Ectodermal cell (in vitro differentiated cells): ENCODE results near the gene XKR7.

Source experiments
- H3K27ac ChIP-seq: 2 replicates; pipeline ENCODE4 v1.7.0; 2013; ENCODE audit warnings: mild to moderate bottlenecking, low read depth, low read length; ENCODE audit not compliant: insufficient read depth, poor library complexity, severe bottlenecking
- H3K27me3 ChIP-seq: 2 replicates; pipeline ENCODE4 v1.7.0; 2013; ENCODE audit warnings: mild to moderate bottlenecking, low read length; ENCODE audit not compliant: insufficient read depth, control insufficient read depth, poor library complexity, severe bottlenecking
- H3K36me3 ChIP-seq: one replicate; pipeline ENCODE4 v1.7.0; 2013; ENCODE audit warnings: low read length; ENCODE audit not compliant: control insufficient read depth, insufficient read depth
- H3K4me1 ChIP-seq: one replicate; pipeline ENCODE4 v1.7.0; 2013; ENCODE audit warnings: low read length; ENCODE audit not compliant: control insufficient read depth, insufficient read depth
- H3K4me3 ChIP-seq: 2 replicates; pipeline ENCODE4 v1.7.0; 2013; ENCODE audit warnings: low read depth, low read length, control low read depth; ENCODE audit not compliant: insufficient read depth
- H3K9me3 ChIP-seq: 2 replicates; pipeline ENCODE4 v1.7.0; 2013; ENCODE audit warnings: mild to moderate bottlenecking, low read length, moderate library complexity; ENCODE audit not compliant: control insufficient read depth
- WGBS, 2 experiments: methylation state at CpG; one replicate each; pipeline ENCODE4 v1.1.7; 2013; ENCODE audit warnings: missing lambda C conversion rate in 2 of 2; 5-methylcytosine and 5-hydroxymethylcytosine counted together

XKR7 gene

DNA sequence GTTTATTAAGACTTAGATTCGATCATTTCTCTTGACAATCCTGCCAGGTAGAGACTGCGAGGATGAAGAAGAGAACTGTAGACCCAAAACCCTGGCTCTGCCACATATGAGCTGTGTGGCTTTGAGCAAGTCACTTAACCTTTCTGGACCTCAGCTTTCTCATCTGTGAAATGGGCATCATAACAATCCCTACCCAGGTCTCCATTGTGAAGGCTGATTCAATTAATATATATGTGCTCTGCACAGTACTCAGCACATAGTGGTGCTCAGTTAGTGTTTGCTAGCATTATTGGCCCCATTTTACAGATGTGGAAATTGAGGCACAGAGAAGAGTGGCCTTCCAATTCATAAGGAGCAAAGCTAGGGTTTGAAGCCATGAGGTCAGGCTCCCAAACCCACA is 7.9 kb downstream of the XKR7 start:
- H3K4me3 ChIP-seq: no peak overlapping the region
- H3K27ac ChIP-seq: peak overlapping the region; percentile 68
- H3K36me3 ChIP-seq: no peaks in the 10 kb centered on the region
- H3K9me3 ChIP-seq: no peaks in the 10 kb centered on the region
- peaks cover 14% of the 10 kb centered on the region for H3K4me1 ChIP-seq
- 89 to 93% methylated on average over 2 of the region's 2 CpGs for WGBS, 2 experiments
- no peaks in the 10 kb centered on the region for H3K27me3 ChIP-seq

DNA sequence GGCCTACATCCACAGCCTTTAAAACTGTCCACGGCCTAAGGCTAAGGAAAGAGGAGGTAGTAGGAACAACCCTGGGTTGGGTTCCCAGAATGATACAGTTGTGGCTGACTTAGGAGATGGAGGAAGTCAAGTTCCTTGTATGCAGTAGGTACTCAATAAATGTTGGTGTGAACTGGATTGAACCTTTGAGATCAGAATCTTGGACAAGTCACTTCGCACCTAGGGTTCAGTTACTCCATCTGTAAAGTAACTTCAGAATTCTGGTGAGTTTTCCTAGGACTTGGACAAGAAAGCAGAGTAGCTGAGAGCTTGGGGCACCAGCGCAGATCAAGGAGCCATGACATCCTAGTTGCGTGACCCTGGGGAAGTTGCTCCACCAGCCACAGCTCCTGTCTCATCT is 9.1 kb downstream of the XKR7 start:
- H3K27me3 ChIP-seq: no peaks in the 10 kb centered on the region
- WGBS, 2 experiments: 95 to 96% methylated on average over 4 of the region's 4 CpGs
- H3K9me3 ChIP-seq: no peaks in the 10 kb centered on the region
- no peak overlapping the region for H3K27ac ChIP-seq
- peaks cover 14% of the 10 kb centered on the region for H3K4me1 ChIP-seq
- H3K36me3 ChIP-seq: no peaks in the 10 kb centered on the region
- no peak overlapping the region for H3K4me3 ChIP-seq

DNA sequence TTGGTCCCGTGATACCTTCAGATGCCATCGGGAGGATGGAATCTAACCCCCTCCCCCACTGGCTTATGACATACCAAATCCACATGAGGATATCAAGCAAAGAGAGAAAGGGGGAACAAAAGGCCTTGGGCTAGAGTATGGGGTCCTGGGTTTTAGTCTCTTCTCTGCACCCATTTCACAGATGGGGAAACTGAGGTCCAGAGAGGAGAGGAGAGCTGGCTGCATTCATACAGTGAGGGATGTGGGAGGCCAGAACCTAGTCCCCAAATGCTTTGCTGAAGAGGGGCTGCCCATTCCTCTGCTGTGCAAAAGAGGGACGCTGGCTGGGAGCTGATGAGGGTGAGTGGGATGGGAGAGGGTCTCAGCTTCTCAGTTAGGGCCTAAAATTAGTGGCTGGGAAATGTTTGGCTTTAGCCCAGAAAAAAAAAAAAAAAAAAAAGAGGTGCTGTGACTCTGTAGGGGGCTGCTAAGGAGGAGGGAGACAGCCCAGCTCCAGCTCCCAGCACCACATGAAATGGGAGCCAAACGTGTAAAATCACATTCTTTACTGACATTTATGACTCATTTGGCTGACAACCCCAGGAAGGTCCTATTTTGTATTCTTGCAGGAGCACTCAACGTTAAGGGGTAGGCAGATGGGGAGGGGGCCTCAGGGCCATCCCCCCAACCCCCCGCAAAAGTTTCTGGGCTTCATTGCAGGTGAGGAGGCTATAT is 11.9 kb downstream of the XKR7 start:
- peaks cover 5% of the 10 kb centered on the region for H3K4me1 ChIP-seq
- no peaks in the 10 kb centered on the region for H3K36me3 ChIP-seq
- H3K9me3 ChIP-seq: no peaks in the 10 kb centered on the region
- H3K4me3 ChIP-seq: no peak overlapping the region
- no peaks in the 10 kb centered on the region for H3K27me3 ChIP-seq
- H3K27ac ChIP-seq: no peak overlapping the region
- WGBS, 2 experiments: 81 to 82% methylated on average over 6 of the region's 6 CpGs

DNA sequence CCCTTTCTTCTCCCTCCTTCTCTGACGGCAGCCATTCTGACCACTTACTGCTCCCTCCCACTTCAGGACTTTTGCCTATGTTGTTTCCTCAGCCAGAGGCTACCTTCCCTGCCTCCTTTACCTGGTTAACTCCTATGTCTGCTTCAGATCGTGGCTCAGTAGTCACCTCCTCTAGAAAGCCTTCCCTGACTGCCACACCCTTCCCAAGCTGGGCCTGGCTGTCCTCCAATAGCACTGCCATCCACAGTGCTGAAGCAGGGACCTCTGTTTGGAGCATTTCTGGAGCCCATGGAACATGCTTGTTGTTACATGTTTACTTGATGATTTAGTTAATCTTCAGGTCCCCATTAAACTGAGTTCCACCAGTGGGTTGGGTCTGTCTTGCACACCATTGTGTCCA is 13.8 kb downstream of the XKR7 start:
- H3K9me3 ChIP-seq: no peaks in the 10 kb centered on the region
- no peak overlapping the region for H3K4me3 ChIP-seq
- 81 to 83% methylated on average over 2 of the region's 2 CpGs for WGBS, 2 experiments
- H3K4me1 ChIP-seq: no peaks in the 10 kb centered on the region
- no peaks in the 10 kb centered on the region for H3K36me3 ChIP-seq
- no peaks in the 10 kb centered on the region for H3K27me3 ChIP-seq
- no peak overlapping the region for H3K27ac ChIP-seq

DNA sequence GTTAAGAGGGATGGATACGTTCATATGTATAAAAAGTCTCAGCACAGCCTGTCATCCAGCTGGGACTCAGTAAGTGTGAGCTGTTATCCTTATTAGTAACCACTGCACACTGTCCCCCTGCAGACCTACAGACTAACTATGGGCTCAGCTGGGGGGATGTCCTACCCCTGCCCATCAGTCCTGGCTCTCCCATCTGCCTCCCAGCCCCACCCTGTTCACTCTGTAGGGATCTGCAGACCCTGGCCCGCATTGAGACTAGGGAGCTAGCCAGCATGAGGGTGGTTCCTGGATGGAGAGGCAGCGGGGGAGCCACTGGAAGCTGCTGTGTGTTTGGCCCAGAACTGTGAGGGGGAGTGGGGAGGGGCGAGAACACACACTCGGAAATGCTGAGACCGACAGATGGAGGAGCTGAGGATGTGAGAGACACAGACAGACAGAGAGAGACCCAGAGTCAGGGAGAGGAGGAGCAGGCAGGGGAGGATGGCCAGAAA is 17.1 kb downstream of the XKR7 start:
- WGBS, 2 experiments: 67 to 70% methylated on average over 6 of the region's 6 CpGs
- no peaks in the 10 kb centered on the region for H3K27me3 ChIP-seq
- no peak overlapping the region for H3K4me3 ChIP-seq
- no peak overlapping the region for H3K27ac ChIP-seq
- H3K9me3 ChIP-seq: no peaks in the 10 kb centered on the region
- no peaks in the 10 kb centered on the region for H3K36me3 ChIP-seq
- H3K4me1 ChIP-seq: no peaks in the 10 kb centered on the region

DNA sequence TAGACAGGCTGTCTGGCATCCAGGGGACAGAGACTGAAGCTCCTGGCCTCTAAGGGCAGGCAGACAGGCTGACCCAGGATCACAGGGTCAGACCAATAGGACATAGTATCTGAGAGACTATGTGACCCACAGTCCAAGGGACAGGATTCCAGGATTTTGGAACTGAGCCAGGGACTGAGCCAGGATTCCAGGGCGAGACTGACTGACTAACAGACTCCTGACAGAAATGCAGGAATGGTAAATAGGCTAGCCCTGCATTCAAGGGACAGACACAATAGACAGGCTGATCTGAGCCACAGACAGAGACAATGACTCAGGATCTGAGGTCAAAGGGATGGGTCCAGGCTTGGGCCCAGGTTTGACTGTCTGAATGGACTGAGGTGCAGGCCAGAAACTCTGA is 19.8 kb downstream of the XKR7 start:
- no peak overlapping the region for H3K27ac ChIP-seq
- H3K27me3 ChIP-seq: peaks cover 4% of the 10 kb centered on the region
- no peak overlapping the region for H3K4me3 ChIP-seq
- no peaks in the 10 kb centered on the region for H3K4me1 ChIP-seq
- no peaks in the 10 kb centered on the region for H3K36me3 ChIP-seq
- H3K9me3 ChIP-seq: no peaks in the 10 kb centered on the region
- WGBS, 2 experiments: 77 to 81% methylated on average over 1 of the region's 1 CpG

DNA sequence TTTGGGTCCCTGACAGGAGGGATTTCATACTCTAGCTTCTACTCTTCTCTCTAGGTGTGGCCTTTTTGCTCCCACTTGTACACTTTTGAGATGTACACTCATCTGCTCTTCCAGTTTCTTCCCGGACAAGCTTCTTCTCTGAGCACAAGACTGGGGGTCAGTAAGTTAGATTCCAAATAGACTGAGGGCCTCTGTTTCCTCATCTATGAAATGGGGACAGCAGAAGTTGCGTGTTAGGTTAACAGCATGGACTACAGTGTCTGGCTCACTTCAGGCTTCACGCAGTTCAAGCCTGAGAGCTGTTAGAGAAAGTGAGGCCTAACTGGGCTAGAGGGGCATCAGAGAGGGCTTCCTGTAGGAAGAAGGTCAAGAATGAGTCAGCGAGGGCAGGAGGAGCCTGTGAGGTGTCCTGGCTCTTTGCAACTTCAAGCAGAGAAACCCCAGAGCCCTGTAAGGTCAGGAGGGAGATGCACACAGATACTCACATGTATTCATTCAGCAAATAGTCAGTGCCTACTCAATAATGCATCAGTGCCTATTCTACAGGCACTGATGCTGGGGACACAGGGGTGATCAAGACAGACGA is 20.6 kb downstream of the XKR7 start:
- 92 to 94% methylated on average over 5 of the region's 5 CpGs for WGBS, 2 experiments
- peaks cover 12% of the 10 kb centered on the region for H3K27me3 ChIP-seq
- no peaks in the 10 kb centered on the region for H3K9me3 ChIP-seq
- H3K4me1 ChIP-seq: no peaks in the 10 kb centered on the region
- H3K27ac ChIP-seq: no peak overlapping the region
- no peaks in the 10 kb centered on the region for H3K36me3 ChIP-seq
- H3K4me3 ChIP-seq: no peak overlapping the region

DNA sequence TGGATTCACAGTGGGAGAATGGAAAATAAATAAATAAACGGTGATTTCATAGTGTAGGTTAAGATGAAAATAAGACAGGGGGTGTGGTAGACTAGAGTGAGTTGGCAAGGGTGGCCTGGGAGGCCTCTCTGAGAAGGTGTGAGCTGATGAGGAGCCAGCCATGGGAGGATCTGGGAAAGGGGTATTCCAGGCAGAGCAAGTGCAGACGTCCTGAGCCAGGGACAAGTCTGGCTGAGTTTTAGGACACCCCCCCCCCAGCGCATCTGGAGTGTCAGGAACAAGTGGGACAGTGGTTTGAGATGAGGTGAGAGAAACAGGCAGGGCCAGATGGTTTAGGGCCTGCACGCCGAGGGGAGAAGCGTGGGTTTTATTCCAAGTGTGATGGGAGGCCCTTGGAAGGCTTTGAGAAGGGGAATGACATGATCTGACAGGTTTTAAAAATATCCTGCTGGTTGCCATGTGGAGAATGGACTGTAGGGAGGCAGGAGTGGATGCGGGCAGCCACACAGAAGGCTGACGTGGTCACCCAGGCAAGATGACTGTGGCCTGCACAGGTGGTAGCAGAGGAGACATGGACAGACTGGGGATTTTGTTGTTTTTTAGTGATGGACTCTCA is 21.2 kb downstream of the XKR7 start:
- Histone ChIP-seq H3K36me3 (no peaks in the 10 kb centered on the region), H3K27me3 (peaks cover 18% of the 10 kb centered on the region), H3K4me1 (no peaks in the 10 kb centered on the region), H3K9me3 (no peaks in the 10 kb centered on the region), H3K27ac (no peak overlapping the region), H3K4me3 (no peak overlapping the region)
- WGBS, 2 experiments: 89 to 91% methylated on average over 8 of the region's 8 CpGs

DNA sequence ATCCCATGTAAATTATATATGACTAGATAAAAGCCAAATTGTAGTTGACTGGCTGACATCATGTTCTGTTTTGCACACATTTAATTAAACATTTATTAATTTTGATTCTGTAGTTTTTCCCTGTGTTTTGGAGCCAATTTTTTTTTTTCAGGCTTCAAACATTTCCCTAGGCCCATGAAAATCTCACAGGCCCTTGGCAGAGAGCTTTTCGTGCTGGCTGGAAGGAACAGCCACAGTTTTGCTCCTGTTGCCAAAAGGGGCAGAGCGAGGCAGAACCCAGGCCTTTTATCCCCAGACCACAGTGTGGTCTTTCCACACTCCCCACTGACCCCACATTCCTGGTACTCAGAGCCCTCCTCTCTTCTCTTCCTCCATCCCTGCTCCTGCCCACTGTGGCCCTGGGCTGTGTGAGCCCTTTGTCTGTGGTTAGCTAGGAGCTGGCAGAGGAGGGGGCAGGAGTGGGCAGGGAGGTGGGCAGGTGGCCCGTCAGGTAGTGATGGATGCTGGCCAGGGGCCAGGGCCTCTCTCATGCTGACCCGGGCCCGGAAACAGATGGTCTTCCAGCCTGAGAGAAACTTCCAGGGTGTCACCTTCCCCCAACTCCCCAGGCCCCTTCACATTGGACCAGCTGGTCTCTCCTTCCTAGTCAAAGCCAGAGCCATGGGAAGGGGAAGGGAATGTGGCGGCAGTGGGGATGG is 22.8 kb downstream of the XKR7 start:
- Histone ChIP-seq H3K27me3 (peaks cover 34% of the 10 kb centered on the region), H3K9me3 (no peaks in the 10 kb centered on the region), H3K4me1 (peaks cover 5% of the 10 kb centered on the region), H3K4me3 (no peak overlapping the region), H3K36me3 (no peaks in the 10 kb centered on the region), H3K27ac (no peak overlapping the region)
- WGBS, 2 experiments: 92 to 93% methylated on average over 6 of the region's 6 CpGs

DNA sequence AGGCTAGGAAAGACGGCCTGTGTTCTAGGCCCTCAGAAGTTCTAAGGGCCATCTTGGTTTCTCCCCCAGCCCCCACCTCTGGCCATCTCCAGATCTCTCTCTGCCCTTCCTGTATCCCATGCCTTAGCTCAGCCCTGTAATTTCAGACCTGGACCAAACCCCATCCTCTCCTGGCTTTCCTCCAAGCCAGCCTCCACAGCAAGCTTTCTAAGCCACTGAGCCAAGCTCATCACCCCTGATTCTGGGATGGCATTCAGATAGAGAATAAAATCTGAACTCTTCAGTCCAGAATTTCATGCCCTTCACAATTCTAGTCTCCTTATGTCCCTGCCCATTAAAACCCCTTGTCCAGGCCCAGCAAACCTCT is 23.4 kb downstream of the XKR7 start:
- Histone ChIP-seq H3K27ac (no peak overlapping the region), H3K4me3 (no peak overlapping the region), H3K4me1 (peaks cover 5% of the 10 kb centered on the region), H3K27me3 (peaks cover 36% of the 10 kb centered on the region), H3K9me3 (no peaks in the 10 kb centered on the region), H3K36me3 (no peaks in the 10 kb centered on the region)
- 90 to 91% methylated on average over 1 of the region's 1 CpG for WGBS, 2 experiments
